IgD-negative memory B cell (primary cell): ENCODE results near the gene APOD. TPM values are rescaled to one million over a fixed set of nuclear protein-coding genes. Genes with fewer than 3 reads are reported as not detected.
A peak's percentile ranks its signal among the peaks of the same experiment; 100 is the strongest.

ENCODE experiments used
- H3K27ac Mint-ChIP-seq, 3 donors: one replicate each; pipeline ENCODE4 v1.8.0; 2020 to 2022; ENCODE audit warnings: mild to moderate bottlenecking in 3 of 3, mixed read lengths in 3 of 3, moderate library complexity in 1 of 3
- H3K27me3 Mint-ChIP-seq: one replicate; pipeline ENCODE4 v1.8.0; 2021; ENCODE audit warnings: mixed read lengths
- H3K36me3 Mint-ChIP-seq: one replicate; pipeline ENCODE4 v1.8.0; 2020; ENCODE audit warnings: mild to moderate bottlenecking, mixed read lengths
- H3K4me1 Mint-ChIP-seq, 3 donors: one replicate each; pipeline ENCODE4 v1.8.0; 2020 to 2022; ENCODE audit warnings: mixed read lengths in 3 of 3, mild to moderate bottlenecking in 1 of 3
- H3K4me3 Mint-ChIP-seq, 4 donors: one replicate each; pipeline ENCODE4 v1.8.0; 2020 to 2022; ENCODE audit warnings: mild to moderate bottlenecking in 4 of 4, mixed read lengths in 4 of 4, moderate library complexity in 3 of 4
- H3K9me3 Mint-ChIP-seq, 3 donors: one replicate each; pipeline ENCODE4 v1.8.0; 2020 to 2021; ENCODE audit warnings: mixed read lengths in 3 of 3, mild to moderate bottlenecking in 1 of 3
- polyA plus RNA-seq: library from polyadenylated mRNA; unstranded; fragments of 300-500 nt; fragmentation: Illumina TruSeq; gene quantifications from one replicate; pipeline ENCODE4 v1.2.3, GENCODE V29; 2021

APOD gene
- polyA plus RNA-seq, 1 donor from 2014 or later = not detected

- H3K27me3 Mint-ChIP-seq = no peaks in the 10 kb centered on the region
- H3K27ac Mint-ChIP-seq = peak overlapping the region in 1 of 3 donors; percentile 74
- no peak overlapping the region for H3K4me3 Mint-ChIP-seq
- H3K9me3 Mint-ChIP-seq = no peaks in the 10 kb centered on the region
- H3K36me3 Mint-ChIP-seq = no peaks in the 10 kb centered on the region
- H3K4me1 Mint-ChIP-seq = peaks cover 7 to 14% (median 12%) of the 10 kb centered on the region in 3 donors
Observed at GRCh38 chr3:195556390-195556789, 27.4 kb downstream of the APOD start.

DNA sequence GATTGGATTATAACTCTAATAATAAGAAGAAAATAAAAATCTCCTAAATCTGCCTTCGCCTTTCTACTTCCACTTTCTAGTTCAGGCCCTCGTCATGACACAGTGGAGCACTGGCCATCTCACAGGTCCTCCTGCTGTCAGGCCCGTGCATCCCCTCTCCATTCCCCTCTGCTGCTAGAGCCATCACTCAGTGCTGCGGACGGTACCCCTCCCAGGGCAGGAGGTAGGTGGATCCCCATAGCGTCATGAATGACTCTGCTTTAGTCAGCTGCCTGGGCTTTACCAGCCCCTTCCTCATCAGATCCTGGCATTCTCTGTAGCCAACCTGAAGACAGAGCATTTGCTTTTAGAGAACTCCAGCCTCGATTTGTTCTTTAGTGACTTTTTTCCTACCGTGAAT is 28.6 kb downstream of the APOD start:
- H3K27ac Mint-ChIP-seq = peak overlapping the region in 1 of 3 donors; percentile 80
- H3K4me1 Mint-ChIP-seq = peaks cover 14 to 23% (median 19%) of the 10 kb centered on the region in 3 donors
- no peaks in the 10 kb centered on the region for H3K9me3 Mint-ChIP-seq
- H3K4me3 Mint-ChIP-seq = peak overlapping the region in 1 of 4 donors; percentile 44
- no peaks in the 10 kb centered on the region for H3K36me3 Mint-ChIP-seq
- no peaks in the 10 kb centered on the region for H3K27me3 Mint-ChIP-seq

DNA sequence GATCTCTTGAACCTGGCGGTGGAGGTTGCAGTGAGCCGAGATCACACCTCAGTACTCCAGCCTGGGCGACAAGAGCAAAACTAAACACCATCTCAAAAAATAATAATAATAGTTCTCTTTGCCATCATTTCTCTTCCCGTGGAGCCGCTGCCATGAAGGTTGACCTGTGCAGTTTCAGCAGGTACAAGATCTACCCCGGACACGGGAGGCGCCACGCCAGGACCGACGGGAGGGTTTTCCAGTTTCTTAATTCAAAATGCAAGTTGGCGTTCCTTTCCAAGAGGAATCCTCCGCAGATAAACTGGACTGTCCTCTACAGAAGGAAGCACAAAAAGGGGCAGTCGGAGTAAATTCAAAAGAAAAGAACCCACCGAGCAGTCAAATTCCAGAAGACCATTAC is 29.3 kb downstream of the APOD start:
- Mint-ChIP-seq H3K36me3 (peaks cover 1% of the 10 kb centered on the region), H3K4me1 (peaks cover 18 to 27% (median 22%) of the 10 kb centered on the region in 3 donors), H3K4me3 (no peak overlapping the region), H3K9me3 (no peaks in the 10 kb centered on the region), H3K27me3 (no peaks in the 10 kb centered on the region), H3K27ac (no peak overlapping the region)

DNA sequence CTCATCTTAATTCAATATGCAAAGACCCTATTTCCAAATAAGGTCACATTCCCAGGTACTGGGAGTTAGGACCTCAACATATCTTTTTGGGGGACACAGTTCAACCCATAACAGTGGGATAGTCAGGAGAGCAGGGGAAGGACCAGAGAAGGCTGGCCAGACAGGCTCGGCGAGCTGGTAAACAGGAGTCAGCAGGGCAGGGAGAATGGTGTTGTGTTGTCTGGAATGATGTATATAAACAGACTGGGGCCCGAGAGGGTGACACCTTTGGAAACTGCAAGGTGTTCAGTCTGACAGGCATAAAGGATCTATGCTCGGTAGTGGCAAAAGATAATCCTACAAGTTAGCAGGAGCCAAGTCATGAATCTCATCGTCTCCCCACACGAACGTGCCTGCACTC is 30.5 kb downstream of the APOD start:
- H3K9me3 Mint-ChIP-seq = no peaks in the 10 kb centered on the region
- H3K27me3 Mint-ChIP-seq = no peaks in the 10 kb centered on the region
- peak overlapping the region in 1 of 3 donors; percentile 29 for H3K27ac Mint-ChIP-seq
- peaks cover 21 to 29% (median 24%) of the 10 kb centered on the region in 3 donors for H3K4me1 Mint-ChIP-seq
- peaks cover 1% of the 10 kb centered on the region for H3K36me3 Mint-ChIP-seq
- H3K4me3 Mint-ChIP-seq = no peak overlapping the region

GRCh38 chr3:195551381-195551978 is 32.3 kb downstream of the APOD start:
- Mint-ChIP-seq H3K4me3 (peak overlapping the region in 1 of 4 donors; percentile 36), H3K27me3 (no peaks in the 10 kb centered on the region), H3K27ac (peak overlapping the region in 1 of 3 donors; percentile 73), H3K36me3 (peaks cover 1% of the 10 kb centered on the region), H3K4me1 (peaks cover 29 to 38% (median 34%) of the 10 kb centered on the region in 3 donors), H3K9me3 (no peaks in the 10 kb centered on the region)

DNA sequence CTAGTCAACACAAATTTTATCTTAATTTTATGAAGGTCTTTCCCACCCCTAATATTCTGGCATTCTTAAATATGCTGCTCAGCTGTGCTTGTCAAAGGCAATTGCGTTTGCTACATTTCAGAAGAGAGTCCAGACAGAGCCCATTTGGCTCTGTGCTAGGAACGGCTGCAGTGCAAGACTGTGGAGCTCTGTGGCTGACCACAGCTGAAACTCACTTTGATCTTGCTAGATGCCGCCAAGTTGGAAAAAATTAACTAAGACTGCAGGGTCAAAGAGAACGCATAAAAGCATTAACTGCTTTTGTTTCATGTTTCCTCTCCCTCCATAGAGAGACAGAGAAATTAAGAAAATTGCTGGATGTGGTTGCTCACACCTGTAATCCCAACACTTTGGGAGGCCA is 33.0 kb downstream of the APOD start:
- peaks cover 1% of the 10 kb centered on the region for H3K36me3 Mint-ChIP-seq
- H3K4me3 Mint-ChIP-seq = peak overlapping the region in 3 of 4 donors; percentile 74 to 94 (median 76)
- no peaks in the 10 kb centered on the region for H3K27me3 Mint-ChIP-seq
- peaks cover 36 to 46% (median 36%) of the 10 kb centered on the region in 3 donors for H3K4me1 Mint-ChIP-seq
- no peaks in the 10 kb centered on the region for H3K9me3 Mint-ChIP-seq
- peak overlapping the region; percentile 71 to 93 (median 79) for H3K27ac Mint-ChIP-seq

GRCh38 chr3:195549931-195550519 is 33.7 kb downstream of the APOD start:
- peak overlapping the region; percentile 33 to 94 (median 75) for H3K4me3 Mint-ChIP-seq
- peaks cover 39 to 50% (median 42%) of the 10 kb centered on the region in 3 donors for H3K4me1 Mint-ChIP-seq
- H3K27ac Mint-ChIP-seq = peak overlapping the region; percentile 71 to 93 (median 79)
- no peaks in the 10 kb centered on the region for H3K9me3 Mint-ChIP-seq
- no peaks in the 10 kb centered on the region for H3K27me3 Mint-ChIP-seq
- H3K36me3 Mint-ChIP-seq = peaks cover 1% of the 10 kb centered on the region

- Mint-ChIP-seq H3K9me3 (no peaks in the 10 kb centered on the region), H3K4me1 (peaks cover 39 to 56% (median 42%) of the 10 kb centered on the region in 3 donors), H3K27me3 (no peaks in the 10 kb centered on the region), H3K27ac (peak overlapping the region in 1 of 3 donors; percentile 52), H3K36me3 (peaks cover 1% of the 10 kb centered on the region), H3K4me3 (peak overlapping the region in 2 of 4 donors; percentile 18 to 38)
Observed at GRCh38 chr3:195548987-195549386, 34.8 kb downstream of the APOD start.

- peak overlapping the region in 2 of 4 donors; percentile 18 to 38 for H3K4me3 Mint-ChIP-seq
- H3K27me3 Mint-ChIP-seq = no peaks in the 10 kb centered on the region
- H3K4me1 Mint-ChIP-seq = peaks cover 39 to 56% (median 45%) of the 10 kb centered on the region in 3 donors
- H3K27ac Mint-ChIP-seq = peak overlapping the region in 2 of 3 donors; percentile 52 to 78
- peaks cover 1% of the 10 kb centered on the region for H3K36me3 Mint-ChIP-seq
- H3K9me3 Mint-ChIP-seq = no peaks in the 10 kb centered on the region
Observed at GRCh38 chr3:195548501-195548900, 35.2 kb downstream of the APOD start.

DNA sequence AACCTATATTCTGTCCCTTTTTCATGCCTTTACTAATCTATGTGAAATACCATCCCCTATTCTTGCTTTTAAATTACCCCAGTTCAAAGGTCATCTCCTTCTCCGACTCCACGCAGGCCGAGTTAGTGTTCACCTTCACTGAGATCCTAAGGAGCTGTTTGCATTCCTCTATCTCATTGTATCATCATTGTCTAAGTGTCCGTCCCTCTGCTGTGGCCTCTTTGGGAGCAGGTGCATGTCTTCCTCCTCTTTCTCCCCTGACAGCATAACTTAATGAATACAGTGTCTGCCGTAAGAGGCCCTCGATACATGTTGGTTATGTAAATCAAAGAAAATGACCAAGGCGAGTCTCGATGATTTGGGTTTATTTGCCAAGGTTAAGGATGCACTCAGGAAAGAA is 35.7 kb downstream of the APOD start:
- H3K9me3 Mint-ChIP-seq = no peaks in the 10 kb centered on the region
- no peaks in the 10 kb centered on the region for H3K27me3 Mint-ChIP-seq

DNA sequence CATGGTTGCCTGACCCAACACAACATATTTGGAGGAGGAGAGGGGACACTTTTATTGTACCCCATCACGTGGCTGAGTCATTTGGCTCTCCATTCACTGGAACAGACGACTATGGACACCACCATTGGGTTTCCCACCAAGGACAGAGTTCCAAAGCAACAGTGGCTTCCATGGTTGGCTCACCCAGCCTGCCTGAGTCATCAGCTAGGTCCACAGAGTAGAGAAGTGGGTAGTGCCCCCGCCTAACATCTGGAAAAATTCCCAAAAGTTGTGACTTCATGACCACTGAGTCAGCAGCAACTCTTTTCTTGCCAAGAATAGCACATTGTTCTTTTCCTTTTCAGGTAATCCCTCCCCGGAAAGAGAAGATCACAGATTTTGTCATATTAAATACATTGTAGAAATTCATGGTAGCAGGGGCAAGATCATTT is 37.6 kb downstream of the APOD start:
- H3K4me1 Mint-ChIP-seq = peaks cover 40 to 53% (median 51%) of the 10 kb centered on the region in 3 donors

More for the DNA sequence above, 35.7 kb downstream of the APOD start:
- Mint-ChIP-seq H3K4me1 (peaks cover 39 to 54% (median 45%) of the 10 kb centered on the region in 3 donors), H3K4me3 (peak overlapping the region in 1 of 4 donors; percentile 6), H3K27ac (peak overlapping the region in 2 of 3 donors; percentile 52 to 67), H3K36me3 (peaks cover 1% of the 10 kb centered on the region)

GRCh38 chr3:195544634-195545033 is 39.1 kb downstream of the APOD start:
- H3K27me3 Mint-ChIP-seq = no peaks in the 10 kb centered on the region
- H3K4me3 Mint-ChIP-seq = peak overlapping the region in 2 of 4 donors; percentile 91 to 97
- peak overlapping the region in 2 of 3 donors; percentile 65 to 86 for H3K27ac Mint-ChIP-seq
- H3K36me3 Mint-ChIP-seq = no peaks in the 10 kb centered on the region
- peaks cover 45 to 57% (median 52%) of the 10 kb centered on the region in 3 donors for H3K4me1 Mint-ChIP-seq
- H3K9me3 Mint-ChIP-seq = no peaks in the 10 kb centered on the region

More for the DNA sequence above, 37.6 kb downstream of the APOD start:
- peak overlapping the region; percentile 88 to 92 (median 90) for H3K27ac Mint-ChIP-seq
- H3K9me3 Mint-ChIP-seq = no peaks in the 10 kb centered on the region
- H3K4me3 Mint-ChIP-seq = peak overlapping the region; percentile 65 to 91 (median 84)
- H3K36me3 Mint-ChIP-seq = peaks cover 1% of the 10 kb centered on the region
- H3K27me3 Mint-ChIP-seq = no peaks in the 10 kb centered on the region

GRCh38 chr3:195544230-195544536 is 39.6 kb downstream of the APOD start:
- Mint-ChIP-seq H3K4me1 (peaks cover 50 to 62% (median 56%) of the 10 kb centered on the region in 3 donors), H3K27ac (peak overlapping the region in 1 of 3 donors; percentile 86), H3K4me3 (peak overlapping the region; percentile 88 to 97 (median 90)), H3K27me3 (no peaks in the 10 kb centered on the region), H3K36me3 (no peaks in the 10 kb centered on the region), H3K9me3 (no peaks in the 10 kb centered on the region)

DNA sequence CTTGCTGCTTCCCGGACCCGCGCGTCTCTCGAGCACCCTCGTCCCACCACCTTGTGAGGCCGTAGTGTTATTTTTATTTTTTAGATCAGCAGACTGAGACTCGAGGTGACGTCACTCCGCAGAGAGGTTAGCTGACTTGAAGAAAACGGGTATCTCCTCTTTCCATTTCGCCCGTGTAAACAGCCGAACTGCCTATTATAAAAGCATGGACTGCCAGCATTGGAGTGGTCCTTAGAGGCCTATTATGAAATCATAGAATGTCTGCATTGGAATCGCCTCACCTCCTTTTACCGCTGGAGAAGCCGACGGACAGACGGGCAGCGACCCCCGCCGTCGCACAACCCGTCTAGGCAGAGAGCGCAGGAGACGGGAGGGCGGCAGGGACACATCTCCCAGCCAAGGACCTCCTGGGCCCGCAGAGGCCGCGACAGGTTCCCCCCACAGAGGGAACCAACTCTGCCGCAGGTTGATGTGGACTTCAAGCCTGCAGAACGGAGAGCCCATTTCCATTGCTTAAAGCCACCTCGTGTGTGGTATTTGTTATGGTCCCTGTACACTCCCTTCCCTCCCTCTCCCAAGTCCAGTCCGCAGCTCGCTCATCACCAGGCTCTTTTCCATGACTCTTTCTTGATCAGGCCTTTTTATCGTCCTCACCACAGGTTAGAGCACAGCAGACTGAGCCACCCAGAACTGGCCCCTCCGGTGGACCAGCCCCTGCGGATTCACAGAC is 40.1 kb downstream of the APOD start:
- H3K9me3 Mint-ChIP-seq = no peaks in the 10 kb centered on the region

More for the DNA sequence above, 40.1 kb downstream of the APOD start:
- no peaks in the 10 kb centered on the region for H3K36me3 Mint-ChIP-seq
- peak overlapping the region; percentile 88 to 97 (median 90) for H3K4me3 Mint-ChIP-seq
- H3K27ac Mint-ChIP-seq = peak overlapping the region; percentile 86 to 98 (median 97)
- peaks cover 52 to 63% (median 56%) of the 10 kb centered on the region in 3 donors for H3K4me1 Mint-ChIP-seq
- H3K27me3 Mint-ChIP-seq = no peaks in the 10 kb centered on the region
